Suprapubic skin (tissue), 4 donors: Measurements from ENCODE around the gene PRMT1. TPM values are rescaled to one million over a fixed set of nuclear protein-coding genes. Genes with fewer than 3 reads are reported as not detected.

Experiments used
- DNase-seq, 2 donors: peaks; one replicate each; pipeline ENCODE4 v3.0.0-alpha.2; 2019; ENCODE audit warnings: low spot score in 2 of 2
- H3K27ac ChIP-seq: fragments of 200-600 bp; sonication (generic); one replicate; pipeline ENCODE4 v1.5.1; 2019
- H3K27me3 ChIP-seq: fragments of 200-600 bp; sonication (generic); one replicate; pipeline ENCODE4 v1.5.1; 2019
- H3K36me3 ChIP-seq: fragments of 200-600 bp; sonication (generic); one replicate; pipeline ENCODE4 v1.5.1; 2019
- H3K4me1 ChIP-seq: fragments of 200-600 bp; sonication (generic); one replicate; pipeline ENCODE4 v1.5.1; 2019
- H3K4me3 ChIP-seq: fragments of 200-600 bp; sonication (generic); one replicate; pipeline ENCODE4 v1.5.1; 2019; ENCODE audit warnings: mild to moderate bottlenecking
- H3K9me3 ChIP-seq: fragments of 200-600 bp; sonication (generic); one replicate; pipeline ENCODE4 v1.5.1; 2019
- CTCF ChIP-seq, 2 donors: fragments of 200-600 bp in 1 of 2; fragments of 450-650 bp in 1 of 2; sonication (generic) in 1 of 2; IDR thresholded peaks; one replicate each; pipeline ENCODE4 v1.5.1; 2016 to 2019; ENCODE audit warnings: antibody characterized with exemption in 2 of 2, mild to moderate bottlenecking in 1 of 2, moderate library complexity in 1 of 2
- EP300 ChIP-seq: sonication (generic); formaldehyde crosslinking; IDR thresholded peaks from one replicate; pipeline ENCODE4 v1.6.1; 2017; ENCODE audit warnings: antibody characterized with exemption
- POLR2A ChIP-seq, 2 donors: fragments of 450-650 bp; IDR thresholded peaks; one replicate each; pipeline ENCODE4 v1.6.1; 2017; ENCODE audit warnings: antibody characterized with exemption in 2 of 2, mild to moderate bottlenecking in 2 of 2, moderate library complexity in 2 of 2
- POLR2AphosphoS5 ChIP-seq, 3 donors: sonication (generic); formaldehyde crosslinking; IDR thresholded peaks; one replicate each; pipeline ENCODE4 v1.6.1; 2017; ENCODE audit warnings: antibody characterized with exemption in 3 of 3
- WGBS: methylation state at CpG from one replicate; pipeline ENCODE4 v1.1.5; 2018; 5-methylcytosine and 5-hydroxymethylcytosine counted together
- total RNA-seq, 4 donors: library from RNA; depleted of rRNA; stranded (reverse); fragments of >200 nt; gene quantifications; one replicate each; pipeline ENCODE4 v1.1.0, GENCODE V29; 2016

Gene PRMT1
- total RNA-seq, 4 donors from 2014 or later = 101 to 142 (median 112) TPM

- Histone ChIP-seq H3K4me1 (peaks cover 78% of the 10 kb centered on the region), H3K36me3 (peaks cover 7% of the 10 kb centered on the region), H3K27ac (peak within 1 kb of the TSS; percentile 98), H3K27me3 (no peaks in the 10 kb centered on the region), H3K9me3 (no peaks in the 10 kb centered on the region), H3K4me3 (peak within 1 kb of the TSS; percentile 73)
- peak in 1 of 2 donors; percentile 89 for TF ChIP-seq POLR2A (IDR thresholded peaks at IDR 0.05)
- TF ChIP-seq CTCF (IDR thresholded peaks at IDR 0.05) = no peak
- TF ChIP-seq EP300 = peak; percentile 45
- TF ChIP-seq POLR2AphosphoS5 (IDR thresholded peaks at IDR 0.05) = peak; percentile 10 to 85 (median 76)
- 1% methylated on average over 49 of the region's 51 CpGs for WGBS
- DNase-seq = peak; percentile 100
Measured at GRCh38 chr19:49640113-49640898, 36.8 kb upstream of the PRMT1 start, which contains the start of gene RRAS. Gene RRAS, minus strand, starts transcription at chr19:49640143. Its CDS starts 45 bp downstream, at chr19:49640098.

GRCh38 chr19:49641688-49642491, 35.2 kb upstream of the PRMT1 start, which contains the start of gene SCAF1:
Gene SCAF1, plus strand, starts transcription at chr19:49642209. Its CDS starts 2,818 bp downstream, at chr19:49645027.
- peaks cover 62% of the 10 kb centered on the region for H3K4me1 ChIP-seq

DNA sequence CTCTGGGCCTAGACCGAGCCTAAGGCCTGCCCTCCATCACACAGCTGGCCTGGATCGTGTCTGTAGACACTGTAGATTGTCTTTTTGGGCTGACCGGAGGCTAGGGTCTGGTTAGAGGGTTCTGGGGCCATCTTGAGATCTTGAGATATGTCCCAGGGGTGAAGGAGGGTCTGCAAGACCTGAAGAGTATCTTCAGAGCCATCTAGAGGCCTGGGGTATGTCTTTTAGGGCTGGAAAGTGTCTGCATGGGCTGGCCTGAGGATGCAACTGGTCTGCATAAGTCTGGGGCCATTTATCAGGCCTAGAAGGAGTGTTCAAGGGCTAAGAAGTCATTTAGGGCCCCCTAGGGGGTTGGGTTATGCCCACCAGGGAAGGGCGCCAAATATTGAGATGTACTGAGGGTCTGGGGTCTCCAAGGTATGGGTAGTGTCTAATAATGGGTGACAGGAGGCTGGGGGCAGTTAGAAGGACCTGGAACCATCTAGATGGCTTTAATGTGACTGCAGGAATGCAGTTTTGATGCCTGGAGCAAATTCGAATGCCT, 34.5 kb upstream of the PRMT1 start:
- H3K4me1 ChIP-seq = peaks cover 60% of the 10 kb centered on the region
- peak overlapping the region; percentile 98 for H3K27ac ChIP-seq

More at GRCh38 chr19:49641688-49642491, 35.2 kb upstream of the PRMT1 start, which contains the start of gene SCAF1:
- H3K36me3 ChIP-seq = peaks cover 19% of the 10 kb centered on the region
- peak within 1 kb of the TSS; percentile 73 for H3K4me3 ChIP-seq
- no peaks in the 10 kb centered on the region for H3K27me3 ChIP-seq
- no peaks in the 10 kb centered on the region for H3K9me3 ChIP-seq
- TF ChIP-seq POLR2AphosphoS5 (IDR thresholded peaks at IDR 0.05) (peak; percentile 35 to 98 (median 57)), POLR2A (IDR thresholded peaks at IDR 0.05) (peak in 1 of 2 donors; percentile 82), CTCF (IDR thresholded peaks at IDR 0.05) (no peak), EP300 (peak; percentile 36)
- 5% methylated on average over 4 of the region's 87 CpGs for whole genome bisulfite sequencing
- peak within 1 kb of the TSS; percentile 98 for H3K27ac ChIP-seq
- DNase-seq = peak; percentile 99 to 100

GRCh38 chr19:49643466-49643865, 33.6 kb upstream of the PRMT1 start:
- WGBS = 68% methylated on average over 2 of the region's 2 CpGs
- Histone ChIP-seq H3K9me3 (no peaks in the 10 kb centered on the region), H3K36me3 (peaks cover 30% of the 10 kb centered on the region), H3K27ac (no peak overlapping the region), H3K4me1 (peaks cover 51% of the 10 kb centered on the region), H3K27me3 (no peaks in the 10 kb centered on the region), H3K4me3 (no peak overlapping the region)
- TF ChIP-seq POLR2AphosphoS5 (IDR thresholded peaks at IDR 0.05) (no peak), POLR2A (IDR thresholded peaks at IDR 0.05) (no peak)
- DNase-seq = no peak

More for the DNA sequence above, 34.5 kb upstream of the PRMT1 start:
- H3K27me3 ChIP-seq = no peaks in the 10 kb centered on the region
- DNase-seq = peak in 1 of 2 donors; percentile 57
- TF ChIP-seq POLR2A (IDR thresholded peaks at IDR 0.05) (no peak), CTCF (IDR thresholded peaks at IDR 0.05) (no peak), POLR2AphosphoS5 (IDR thresholded peaks at IDR 0.05) (no peak), EP300 (no peak)
- H3K36me3 ChIP-seq = peaks cover 26% of the 10 kb centered on the region
- 7% methylated on average over 2 of the region's 5 CpGs for WGBS
- H3K4me3 ChIP-seq = peak overlapping the region; percentile 73
- H3K9me3 ChIP-seq = no peaks in the 10 kb centered on the region

DNA sequence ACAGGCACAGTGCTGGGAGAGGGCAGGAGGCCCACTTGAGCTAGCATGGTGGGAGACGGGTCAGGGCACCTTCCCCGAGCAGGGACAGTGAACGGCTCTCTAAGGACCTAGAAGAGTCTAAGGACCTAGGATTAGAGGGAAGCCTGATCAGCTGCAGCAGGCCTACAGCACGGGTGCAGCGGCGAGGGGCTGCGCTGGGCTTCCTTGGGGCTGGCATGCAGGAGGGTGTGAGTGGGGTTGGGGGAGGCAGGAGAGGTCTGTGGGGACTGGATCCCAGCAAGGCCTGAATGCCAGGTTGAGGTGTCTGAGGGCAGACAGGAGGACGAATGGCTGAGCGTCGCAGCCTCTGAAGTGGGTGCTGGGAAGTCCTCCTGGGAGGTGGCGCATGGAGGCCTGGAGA, 31.5 kb upstream of the PRMT1 start:
- 89% methylated on average over 9 of the region's 11 CpGs for WGBS
- no peak overlapping the region for H3K27ac ChIP-seq
- no peaks in the 10 kb centered on the region for H3K9me3 ChIP-seq
- H3K4me1 ChIP-seq = peaks cover 36% of the 10 kb centered on the region
- peaks cover 48% of the 10 kb centered on the region for H3K36me3 ChIP-seq
- no peak for DNase-seq
- TF ChIP-seq EP300 (no peak), POLR2AphosphoS5 (IDR thresholded peaks at IDR 0.05) (no peak), POLR2A (IDR thresholded peaks at IDR 0.05) (no peak), CTCF (IDR thresholded peaks at IDR 0.05) (no peak)
- H3K27me3 ChIP-seq = no peaks in the 10 kb centered on the region
- H3K4me3 ChIP-seq = no peak overlapping the region
